Lung microvascular endothelial cell (primary cell): Measurements from ENCODE around the gene FBXW8. TPM values are rescaled to one million over a fixed set of nuclear protein-coding genes. Genes with fewer than 3 reads are reported as not detected.

ENCODE experiments used
- DNase-seq, 2 donors: peaks; one replicate each; pipeline versions ENCODE4 v3.0.0 to v3.0.0-alpha.2; 2010; ENCODE audit warnings: low read depth in 2 of 2
- total RNA-seq: library from RNA; depleted of rRNA; stranded (reverse); fragments of >200 nt; gene quantifications from 2 replicates; pipeline ENCODE4 v1.2.1, GENCODE V29; 2014

The FBXW8 gene
- total RNA-seq, 1 donor from 2014 or later, result 9.5 TPM

GRCh38 chr12:116887244-116887643 is 23.5 kb upstream of the FBXW8 start:
- no peak for DNase-seq

- DNase-seq, result no peak
These were observed 22.9 kb upstream of the FBXW8 start for GRCh38 chr12:116887897-116888296.

- no peak for DNase-seq
These were observed 20.4 kb upstream of the FBXW8 start for GRCh38 chr12:116890330-116890729.

- no peak for DNase-seq
These were observed 19.7 kb upstream of the FBXW8 start for GRCh38 chr12:116891019-116891418.

GRCh38 chr12:116892349-116893140 is 18.2 kb upstream of the FBXW8 start:
- peak in 1 of 2 donors; percentile 22 for DNase-seq

- no peak for DNase-seq
These were observed 15.8 kb upstream of the FBXW8 start for GRCh38 chr12:116894913-116895312.

- no peak for DNase-seq
These were observed 14.3 kb upstream of the FBXW8 start for GRCh38 chr12:116896411-116896924.

- DNase-seq, result no peak
These were observed 13.3 kb upstream of the FBXW8 start for GRCh38 chr12:116897476-116897875.

- DNase-seq, result no peak
These were observed 12.1 kb upstream of the FBXW8 start for GRCh38 chr12:116898669-116899068.

GRCh38 chr12:116901612-116902011 is 9.1 kb upstream of the FBXW8 start:
- DNase-seq, result no peak

GRCh38 chr12:116903818-116904217 is 6.9 kb upstream of the FBXW8 start:
- no peak for DNase-seq

- DNase-seq, result no peak
These were observed 4.5 kb upstream of the FBXW8 start for GRCh38 chr12:116906285-116906684.

- DNase-seq, result no peak
These were observed 488 bp upstream of the FBXW8 start for GRCh38 chr12:116910280-116910644.

GRCh38 chr12:116915326-116915725 is 4.6 kb downstream of the FBXW8 start:
- no peak for DNase-seq

GRCh38 chr12:116916122-116916521 is 5.4 kb downstream of the FBXW8 start:
- no peak for DNase-seq

GRCh38 chr12:116916714-116917114 is 6.0 kb downstream of the FBXW8 start:
- DNase-seq, result peak in 1 of 2 donors; percentile 92

- no peak for DNase-seq
These were observed 7.7 kb downstream of the FBXW8 start for GRCh38 chr12:116918464-116918863.

- DNase-seq, result no peak
These were observed 8.5 kb downstream of the FBXW8 start for GRCh38 chr12:116919247-116919661.

- peak; percentile 12 to 22 for DNase-seq
These were observed 9.1 kb downstream of the FBXW8 start for GRCh38 chr12:116919706-116920485.

GRCh38 chr12:116920939-116921338 is 10.2 kb downstream of the FBXW8 start:
- DNase-seq, result no peak

GRCh38 chr12:116922194-116922897 is 11.6 kb downstream of the FBXW8 start:
- DNase-seq, result no peak
